Omental fat pad (tissue), 4 donors: ENCODE results near the gene RAP2C. TPM values are rescaled to one million over a fixed set of nuclear protein-coding genes. Genes with fewer than 3 reads are reported as not detected.

ENCODE experiments used
- ATAC-seq: fragments of 150-250 bp; one replicate; pipeline ENCODE4 v1.9.1; 2016; ENCODE audit warnings: mild to moderate bottlenecking, moderate library complexity; ENCODE audit not compliant: low FRiP score
- DNase-seq: peaks from one replicate; pipeline ENCODE4 v3.0.0-alpha.2; 2019; ENCODE audit warnings: low spot score
- total RNA-seq, 4 donors: library from RNA; depleted of rRNA; stranded (reverse); fragments of >200 nt; gene quantifications; one replicate each; pipeline ENCODE4 v1.1.0, GENCODE V29; 2016
- TF ChIP-seq, protein P1 (sequence below), 3 donors: fragments of 450-650 bp; IDR thresholded peaks; one replicate each; pipeline ENCODE4 v1.5.1; 2016 to 2017; ENCODE audit warnings: antibody characterized with exemption in 3 of 3, mild to moderate bottlenecking in 3 of 3, moderate library complexity in 2 of 3

Gene RAP2C
- total RNA-seq, 4 donors from 2014 or later = 18.0 to 24.3 (median 20.4) TPM

DNA sequence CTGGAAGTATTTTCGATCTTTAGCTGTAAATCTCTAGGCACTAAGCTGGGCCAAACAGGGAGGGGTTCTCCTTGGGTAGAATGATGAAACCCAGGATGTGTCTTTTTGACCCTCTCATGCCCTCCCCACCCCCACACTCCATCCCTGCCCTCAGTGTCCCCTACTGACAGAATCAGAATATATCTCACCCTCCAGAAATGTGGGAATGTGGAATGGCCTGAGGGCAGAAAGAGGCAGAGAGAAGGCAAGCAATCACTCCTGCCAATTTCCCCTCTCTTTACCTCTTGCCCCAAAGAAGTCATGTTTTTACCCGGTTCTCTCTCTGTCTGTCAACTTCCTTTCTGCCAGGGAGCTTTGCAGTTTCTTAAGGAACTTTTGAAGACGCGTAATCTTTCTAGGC, 34.4 kb downstream of the RAP2C start:
- TF ChIP-seq, protein P1, sequence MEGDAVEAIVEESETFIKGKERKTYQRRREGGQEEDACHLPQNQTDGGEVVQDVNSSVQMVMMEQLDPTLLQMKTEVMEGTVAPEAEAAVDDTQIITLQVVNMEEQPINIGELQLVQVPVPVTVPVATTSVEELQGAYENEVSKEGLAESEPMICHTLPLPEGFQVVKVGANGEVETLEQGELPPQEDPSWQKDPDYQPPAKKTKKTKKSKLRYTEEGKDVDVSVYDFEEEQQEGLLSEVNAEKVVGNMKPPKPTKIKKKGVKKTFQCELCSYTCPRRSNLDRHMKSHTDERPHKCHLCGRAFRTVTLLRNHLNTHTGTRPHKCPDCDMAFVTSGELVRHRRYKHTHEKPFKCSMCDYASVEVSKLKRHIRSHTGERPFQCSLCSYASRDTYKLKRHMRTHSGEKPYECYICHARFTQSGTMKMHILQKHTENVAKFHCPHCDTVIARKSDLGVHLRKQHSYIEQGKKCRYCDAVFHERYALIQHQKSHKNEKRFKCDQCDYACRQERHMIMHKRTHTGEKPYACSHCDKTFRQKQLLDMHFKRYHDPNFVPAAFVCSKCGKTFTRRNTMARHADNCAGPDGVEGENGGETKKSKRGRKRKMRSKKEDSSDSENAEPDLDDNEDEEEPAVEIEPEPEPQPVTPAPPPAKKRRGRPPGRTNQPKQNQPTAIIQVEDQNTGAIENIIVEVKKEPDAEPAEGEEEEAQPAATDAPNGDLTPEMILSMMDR (IDR thresholded peaks at IDR 0.05) = no peak
- DNase-seq = no peak

DNA sequence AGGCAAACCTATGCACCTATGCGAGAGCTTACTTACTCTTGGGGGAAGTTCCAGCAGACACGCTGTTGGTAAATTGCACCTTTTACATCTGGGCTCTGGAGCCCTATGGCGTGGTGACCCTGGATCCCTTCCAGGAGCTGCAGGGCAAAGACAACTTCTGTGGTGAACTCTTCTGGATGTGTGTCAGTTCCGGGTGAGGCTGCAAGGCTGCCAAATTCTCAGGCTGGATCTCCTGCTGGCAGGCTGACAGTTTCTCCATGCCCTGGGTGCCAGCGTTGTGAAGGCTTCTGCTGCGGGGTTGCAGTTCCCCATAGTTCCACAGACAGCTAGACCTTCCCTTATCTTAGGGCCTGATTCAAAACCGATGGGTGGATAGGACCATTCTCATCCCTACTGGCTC, 37.9 kb downstream of the RAP2C start:
- DNase-seq (no peak), ATAC-seq (no peak)
- TF ChIP-seq, protein P1 (IDR thresholded peaks at IDR 0.05) = no peak

More for the DNA sequence above, 34.4 kb downstream of the RAP2C start:
- no peak for ATAC-seq

DNA sequence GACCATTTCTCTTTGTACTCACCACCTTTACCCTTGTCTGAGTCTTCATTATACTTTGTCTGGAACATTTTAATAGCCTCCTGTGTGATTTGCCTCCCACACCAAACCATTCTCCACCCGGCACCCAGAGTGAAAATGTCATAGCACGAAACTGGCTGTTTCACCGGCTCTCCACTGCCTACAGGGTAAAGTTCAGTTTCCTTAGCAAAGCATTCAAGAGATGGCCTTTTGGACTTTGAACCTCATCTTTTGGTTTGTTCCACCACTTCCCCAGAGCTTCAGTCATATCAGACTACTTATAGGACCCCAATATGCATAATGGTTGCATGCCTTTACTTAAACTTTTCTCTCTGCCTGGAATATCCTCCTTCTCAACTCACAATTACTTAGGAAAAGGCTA, 38.3 kb downstream of the RAP2C start:
- TF ChIP-seq, protein P1 (IDR thresholded peaks at IDR 0.05) = no peak
- ATAC-seq (no peak), DNase-seq (no peak)

DNA sequence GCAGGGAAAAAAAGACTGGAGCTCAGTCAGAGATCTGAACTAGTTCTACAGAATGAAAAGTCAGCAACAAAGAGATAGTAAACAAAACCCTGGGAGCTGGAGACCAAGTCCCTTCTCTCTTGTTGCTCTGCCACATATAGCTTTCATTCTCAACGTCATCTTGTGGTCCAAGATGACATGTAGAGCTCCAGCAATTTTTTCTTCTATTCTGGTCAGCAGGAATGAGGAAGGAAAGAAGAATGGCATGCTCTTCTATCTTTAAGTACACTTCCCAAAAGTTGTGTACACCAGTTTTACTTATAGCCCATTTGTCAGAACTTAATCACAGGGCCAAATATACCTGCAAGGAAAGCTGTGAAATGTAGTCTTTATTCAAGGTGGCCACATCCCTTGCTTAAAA, 45.6 kb downstream of the RAP2C start:
- TF ChIP-seq, protein P1 (IDR thresholded peaks at IDR 0.05) = no peak
- no peak for ATAC-seq
- no peak for DNase-seq

DNA sequence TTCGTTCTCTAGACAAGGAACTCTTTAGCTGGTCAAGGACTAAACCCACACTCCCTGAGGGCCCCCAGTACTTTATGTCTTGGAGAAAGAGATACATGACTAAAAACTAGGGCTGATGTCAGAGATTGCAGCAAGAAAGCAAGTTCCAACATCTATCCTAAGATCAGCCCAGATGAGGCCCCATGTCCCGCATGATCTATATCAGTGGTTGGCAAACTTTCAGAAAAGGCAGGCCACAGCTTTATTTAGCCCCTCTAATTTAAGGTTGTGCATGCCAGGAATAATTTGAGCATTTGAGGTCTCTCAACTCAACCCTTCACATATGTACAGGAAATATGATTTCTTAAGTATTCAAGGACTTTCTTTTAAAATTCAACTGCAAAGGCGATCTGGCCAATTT, 47.4 kb downstream of the RAP2C start:
- TF ChIP-seq, protein P1 (IDR thresholded peaks at IDR 0.05) = no peak
- ATAC-seq (no peak), DNase-seq (no peak)

DNA sequence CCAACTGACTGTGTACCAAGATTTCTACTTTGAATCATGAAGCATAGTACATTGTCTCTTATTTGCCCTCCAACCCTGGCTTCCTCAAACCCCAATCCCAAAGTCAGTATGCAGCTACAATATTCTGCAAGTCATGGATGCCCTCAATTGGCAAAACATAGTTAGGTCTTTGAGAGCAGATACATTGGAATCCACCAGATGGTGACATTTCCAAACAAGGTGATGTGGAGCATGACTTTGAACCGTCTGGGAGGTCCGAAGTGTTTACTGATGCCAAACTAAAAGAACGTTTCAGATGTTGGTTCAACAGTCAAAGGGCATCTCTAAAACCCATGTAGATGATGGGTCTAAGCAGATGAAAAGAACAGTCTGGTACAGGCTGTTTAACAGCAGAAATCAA, 47.8 kb downstream of the RAP2C start:
- TF ChIP-seq, protein P1 (IDR thresholded peaks at IDR 0.05) = no peak
- ATAC-seq (no peak), DNase-seq (no peak)

DNA sequence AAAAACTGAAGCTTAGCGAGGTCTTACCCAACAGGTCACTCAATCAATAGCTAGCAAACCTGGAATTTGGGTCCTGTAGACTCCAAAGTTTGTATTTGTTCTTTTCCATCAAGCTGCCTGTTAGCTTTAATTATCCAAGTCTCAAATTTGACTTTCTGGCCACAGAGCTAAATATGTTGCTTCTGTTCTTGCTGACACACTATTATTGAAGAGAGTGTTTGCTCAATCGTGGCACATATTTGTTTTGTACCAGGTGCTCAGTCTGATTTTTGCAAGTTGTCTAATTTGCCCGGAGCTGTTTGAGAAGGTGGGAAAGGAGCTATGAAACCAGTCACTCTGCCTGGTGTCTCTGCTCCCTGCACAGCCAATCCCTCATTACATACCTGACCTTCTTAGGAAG, 49.7 kb downstream of the RAP2C start:
- TF ChIP-seq, protein P1 (IDR thresholded peaks at IDR 0.05) = no peak
- no peak for DNase-seq
- no peak for ATAC-seq
